Fibroblast of villous mesenchyme (primary cell): ENCODE measurements around the gene FRMD8. TPM values are rescaled to one million over a fixed set of nuclear protein-coding genes. Genes with fewer than 3 reads are reported as not detected.

Source experiments
- DNase-seq: peaks from one replicate; pipeline ENCODE4 v3.0.0-alpha.2; 2010; ENCODE audit warnings: low read depth
- H3K4me3 ChIP-seq: 2 replicates; pipeline ENCODE4 v1.5.1; 2011; ENCODE audit warnings: low read depth, mild to moderate bottlenecking, low read length
- CTCF ChIP-seq: IDR thresholded peaks from 2 replicates; pipeline ENCODE4 v1.5.1; 2012; ENCODE audit warnings: low read depth, mild to moderate bottlenecking, low read length; ENCODE audit not compliant: insufficient read depth
- total RNA-seq: library from RNA; depleted of rRNA; stranded (reverse); fragments of >200 nt; gene quantifications from 2 replicates; pipeline ENCODE4 v1.2.3, GENCODE V29; 2012

Gene FRMD8
- total RNA-seq, 1 donor, result 44.5 TPM

DNA sequence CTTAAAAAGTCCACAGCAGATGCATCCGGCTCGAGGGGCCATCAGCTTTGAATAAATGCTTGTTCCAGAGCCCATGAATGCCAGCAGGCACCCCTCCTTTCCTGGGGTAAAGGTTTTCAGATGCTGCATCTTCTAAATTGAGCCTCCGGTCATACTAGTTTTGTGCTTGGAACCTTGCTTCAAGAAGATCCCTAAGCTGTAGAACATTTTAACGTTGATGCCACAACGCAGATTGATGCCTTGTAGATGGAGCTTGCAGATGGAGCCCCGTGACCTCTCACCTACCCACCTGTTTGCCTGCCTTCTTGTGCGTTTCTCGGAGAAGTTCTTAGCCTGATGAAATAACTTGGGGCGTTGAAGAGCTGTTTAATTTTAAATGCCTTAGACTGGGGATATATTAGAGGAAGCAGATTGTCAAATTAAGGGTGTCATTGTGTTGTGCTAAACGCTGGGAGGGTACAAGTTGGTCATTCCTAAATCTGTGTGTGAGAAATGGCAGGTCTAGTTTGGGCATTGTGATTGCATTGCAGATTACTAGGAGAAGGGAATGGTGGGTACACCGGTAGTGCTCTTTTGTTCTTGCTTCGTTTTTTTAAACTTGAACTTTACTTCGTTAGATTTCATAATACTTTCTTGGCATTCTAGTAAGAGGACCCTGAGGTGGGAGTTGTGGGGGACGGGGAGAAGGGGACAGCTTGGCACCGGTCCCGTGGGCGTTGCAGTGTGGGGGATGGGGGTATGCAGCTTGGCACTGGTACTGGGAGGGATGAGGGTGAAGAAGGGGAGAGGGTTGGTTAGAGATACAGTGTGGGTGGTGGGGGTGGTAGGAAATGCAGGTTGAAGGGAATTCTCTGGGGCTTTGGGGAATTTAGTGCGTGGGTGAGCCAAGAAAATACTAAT, 38.0 kb downstream of the FRMD8 start:
- peak; percentile 55 for DNase-seq
- no peak for TF ChIP-seq CTCF
- peak overlapping the region; percentile 91 for H3K4me3 ChIP-seq

GRCh38 chr11:65425105-65425970, 38.9 kb downstream of the FRMD8 start:
- peak; percentile 73 for DNase-seq
- peak overlapping the region; percentile 91 for H3K4me3 ChIP-seq
- no peak for TF ChIP-seq CTCF

- peak; percentile 88 for DNase-seq
- no peak for TF ChIP-seq CTCF
- peak overlapping the region; percentile 91 for H3K4me3 ChIP-seq
Measured at GRCh38 chr11:65425971-65426838, 39.8 kb downstream of the FRMD8 start.

DNA sequence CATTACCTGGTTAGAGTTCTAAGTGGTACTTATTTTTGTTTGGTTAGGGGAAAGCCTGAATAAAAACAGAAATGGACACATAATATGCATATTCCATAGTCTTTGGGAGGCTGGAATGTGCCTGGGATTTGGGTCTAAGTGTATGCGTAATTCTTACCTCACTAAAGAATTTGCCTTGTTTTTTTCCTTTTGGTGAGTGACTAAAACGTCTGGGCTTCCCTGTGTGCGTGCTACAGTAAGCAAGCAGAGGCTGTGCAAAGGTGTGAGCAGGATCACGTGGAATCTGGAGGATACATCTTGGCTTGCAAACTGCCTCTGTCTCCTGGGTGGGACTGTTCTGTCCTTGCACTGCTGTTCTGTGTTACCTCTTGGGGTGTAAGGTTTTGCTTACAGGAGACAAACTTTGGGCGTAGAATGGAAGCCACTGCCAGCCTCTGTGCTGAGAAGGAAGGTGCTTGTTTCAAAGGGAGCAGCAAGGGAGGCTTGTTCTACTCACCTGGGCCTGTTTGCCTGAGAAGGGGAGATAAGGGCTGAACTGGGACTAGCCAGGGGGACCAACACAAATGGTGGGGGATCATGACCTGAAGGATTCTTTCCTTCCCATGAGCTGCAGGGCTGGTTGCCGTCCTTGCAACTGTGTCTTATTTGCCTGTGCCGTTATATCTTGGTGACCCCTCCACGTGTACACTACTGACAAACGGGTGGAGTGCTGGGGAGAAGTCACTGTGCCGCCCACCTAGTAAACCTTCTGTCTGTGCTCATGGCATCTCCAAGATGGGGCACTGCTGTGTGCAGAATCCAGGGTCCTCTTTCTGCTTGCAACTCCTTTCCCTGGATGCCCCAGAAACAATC, 40.6 kb downstream of the FRMD8 start:
- DNase-seq, result peak; percentile 84
- H3K4me3 ChIP-seq, result peak overlapping the region; percentile 91
- TF ChIP-seq CTCF, result no peak

DNA sequence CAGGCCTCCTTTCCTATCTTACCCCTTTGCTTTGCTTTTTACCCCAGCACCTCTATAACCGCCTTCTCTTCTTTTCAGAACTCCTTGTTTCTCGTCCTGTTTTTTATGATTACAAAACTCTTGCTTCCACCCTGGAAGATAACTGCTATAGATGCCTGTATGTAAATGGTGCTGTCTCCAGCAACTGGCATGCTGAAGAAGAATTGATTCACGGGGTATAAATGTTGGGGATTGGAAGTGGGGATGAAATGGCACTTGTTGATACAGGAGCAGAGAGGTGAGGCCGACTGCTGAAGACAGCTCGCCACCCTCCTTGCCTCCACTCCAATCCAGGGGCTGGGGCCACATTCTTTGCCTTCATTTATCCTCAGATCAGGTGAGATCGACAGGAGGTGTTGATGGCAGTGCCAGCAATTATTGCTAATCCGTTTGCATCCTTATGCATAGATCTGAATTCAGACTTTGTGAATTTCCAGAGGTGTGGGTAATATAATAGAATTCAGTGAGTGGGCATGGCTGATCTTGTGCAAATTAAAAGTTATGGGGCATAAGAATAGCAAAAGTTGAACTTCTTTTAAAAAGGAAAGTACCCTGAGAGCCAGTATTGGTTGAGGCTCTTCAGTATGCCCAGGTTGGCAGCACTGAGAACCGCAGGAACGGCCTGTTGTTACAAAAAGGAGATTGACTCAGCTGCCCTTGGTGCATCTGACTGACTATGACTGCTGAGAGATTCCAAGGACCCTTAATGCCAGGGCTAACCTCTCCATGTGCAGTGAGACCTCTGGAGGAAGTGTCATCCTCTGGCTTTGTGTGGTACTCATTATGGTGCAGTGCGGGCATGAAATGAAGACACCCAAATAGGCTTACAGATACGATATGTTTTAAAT, 41.5 kb downstream of the FRMD8 start:
- no peak for TF ChIP-seq CTCF
- peak; percentile 85 for DNase-seq
- H3K4me3 ChIP-seq, result peak overlapping the region; percentile 91
